ENCODE measurements around the gene COPS7A.

- TF ChIP-seq, protein P1, sequence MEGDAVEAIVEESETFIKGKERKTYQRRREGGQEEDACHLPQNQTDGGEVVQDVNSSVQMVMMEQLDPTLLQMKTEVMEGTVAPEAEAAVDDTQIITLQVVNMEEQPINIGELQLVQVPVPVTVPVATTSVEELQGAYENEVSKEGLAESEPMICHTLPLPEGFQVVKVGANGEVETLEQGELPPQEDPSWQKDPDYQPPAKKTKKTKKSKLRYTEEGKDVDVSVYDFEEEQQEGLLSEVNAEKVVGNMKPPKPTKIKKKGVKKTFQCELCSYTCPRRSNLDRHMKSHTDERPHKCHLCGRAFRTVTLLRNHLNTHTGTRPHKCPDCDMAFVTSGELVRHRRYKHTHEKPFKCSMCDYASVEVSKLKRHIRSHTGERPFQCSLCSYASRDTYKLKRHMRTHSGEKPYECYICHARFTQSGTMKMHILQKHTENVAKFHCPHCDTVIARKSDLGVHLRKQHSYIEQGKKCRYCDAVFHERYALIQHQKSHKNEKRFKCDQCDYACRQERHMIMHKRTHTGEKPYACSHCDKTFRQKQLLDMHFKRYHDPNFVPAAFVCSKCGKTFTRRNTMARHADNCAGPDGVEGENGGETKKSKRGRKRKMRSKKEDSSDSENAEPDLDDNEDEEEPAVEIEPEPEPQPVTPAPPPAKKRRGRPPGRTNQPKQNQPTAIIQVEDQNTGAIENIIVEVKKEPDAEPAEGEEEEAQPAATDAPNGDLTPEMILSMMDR (IDR thresholded peaks at IDR 0.05 in 8 of 11, conservative IDR thresholded peaks at IDR 0.05 in 3 of 11), result no peak
- no peak for TF ChIP-seq POLR2A (IDR thresholded peaks at IDR 0.05)
- no peak for TF ChIP-seq POLR2AphosphoS5 (IDR thresholded peaks at IDR 0.05)
Measured at GRCh38 chr12:6708960-6709394, 14.9 kb upstream of the COPS7A start.

Measured in spleen (tissue), 7 donors.